Osteocyte (in vitro differentiated cells): ENCODE data around the gene ZNF483. TPM values are rescaled to one million over a fixed set of nuclear protein-coding genes. Genes with fewer than 3 reads are reported as not detected.

ENCODE experiments used
- DNase-seq: peaks from one replicate; pipeline ENCODE4 v3.0.0; 2021; ENCODE audit warnings: mixed read lengths; ENCODE audit not compliant: unreplicated experiment; ENCODE audit errors: extremely low spot score
- H3K27ac Mint-ChIP-seq: one replicate; pipeline ENCODE4 v1.8.0; 2021; ENCODE audit warnings: mild to moderate bottlenecking, mixed read lengths; ENCODE audit not compliant: unreplicated experiment
- H3K27me3 Mint-ChIP-seq: one replicate; pipeline ENCODE4 v1.8.0; 2021; ENCODE audit warnings: mixed read lengths; ENCODE audit not compliant: unreplicated experiment
- H3K36me3 Mint-ChIP-seq: one replicate; pipeline ENCODE4 v1.8.0; 2021; ENCODE audit warnings: mixed read lengths; ENCODE audit not compliant: unreplicated experiment
- H3K4me1 Mint-ChIP-seq: one replicate; pipeline ENCODE4 v1.8.0; 2021; ENCODE audit warnings: mixed read lengths; ENCODE audit not compliant: unreplicated experiment
- H3K4me3 Mint-ChIP-seq: one replicate; pipeline ENCODE4 v1.8.0; 2021; ENCODE audit warnings: mild to moderate bottlenecking, moderate library complexity, mixed read lengths; ENCODE audit not compliant: unreplicated experiment
- H3K9me3 Mint-ChIP-seq: one replicate; pipeline ENCODE4 v1.8.0; 2021; ENCODE audit warnings: mixed read lengths; ENCODE audit not compliant: unreplicated experiment
- CTCF ChIP-seq: fragments of 200-600 bp; sonication (generic); IDR thresholded peaks from 2 replicates; pipeline ENCODE4 v1.5.0; 2021; ENCODE audit warnings: antibody characterized with exemption, mild to moderate bottlenecking, moderate library complexity
- total RNA-seq: library from RNA; stranded (reverse); gene quantifications from 2 replicates; pipeline ENCODE4 v1.2.1, GENCODE V29; 2021

ZNF483 gene
- total RNA-seq, 1 donor from 2014 or later: 5.2 TPM

GRCh38 chr9:111601237-111602018 lies 76.4 kb downstream of the ZNF483 start:
- peaks cover 19% of the 10 kb centered on the region for H3K4me1 Mint-ChIP-seq
- TF ChIP-seq CTCF: no peak
- H3K4me3 Mint-ChIP-seq: no peak overlapping the region
- no peak for DNase-seq
- no peaks in the 10 kb centered on the region for H3K36me3 Mint-ChIP-seq
- peaks cover 3% of the 10 kb centered on the region for H3K27me3 Mint-ChIP-seq
- H3K9me3 Mint-ChIP-seq: peaks cover 6% of the 10 kb centered on the region
- no peak overlapping the region for H3K27ac Mint-ChIP-seq

- no peak for TF ChIP-seq CTCF
- Mint-ChIP-seq H3K27me3 (peaks cover 3% of the 10 kb centered on the region), H3K36me3 (no peaks in the 10 kb centered on the region), H3K27ac (no peak overlapping the region), H3K4me3 (no peak overlapping the region), H3K4me1 (peaks cover 13% of the 10 kb centered on the region), H3K9me3 (no peaks in the 10 kb centered on the region)
- DNase-seq: no peak
These were observed 78.1 kb downstream of the ZNF483 start for GRCh38 chr9:111603041-111603440.

- Mint-ChIP-seq H3K36me3 (no peaks in the 10 kb centered on the region), H3K4me1 (peaks cover 5% of the 10 kb centered on the region), H3K27me3 (peaks cover 4% of the 10 kb centered on the region), H3K9me3 (no peaks in the 10 kb centered on the region), H3K27ac (no peak overlapping the region), H3K4me3 (no peak overlapping the region)
- DNase-seq: no peak
- no peak for TF ChIP-seq CTCF
These were observed 79.2 kb downstream of the ZNF483 start for GRCh38 chr9:111604054-111604615.

DNA sequence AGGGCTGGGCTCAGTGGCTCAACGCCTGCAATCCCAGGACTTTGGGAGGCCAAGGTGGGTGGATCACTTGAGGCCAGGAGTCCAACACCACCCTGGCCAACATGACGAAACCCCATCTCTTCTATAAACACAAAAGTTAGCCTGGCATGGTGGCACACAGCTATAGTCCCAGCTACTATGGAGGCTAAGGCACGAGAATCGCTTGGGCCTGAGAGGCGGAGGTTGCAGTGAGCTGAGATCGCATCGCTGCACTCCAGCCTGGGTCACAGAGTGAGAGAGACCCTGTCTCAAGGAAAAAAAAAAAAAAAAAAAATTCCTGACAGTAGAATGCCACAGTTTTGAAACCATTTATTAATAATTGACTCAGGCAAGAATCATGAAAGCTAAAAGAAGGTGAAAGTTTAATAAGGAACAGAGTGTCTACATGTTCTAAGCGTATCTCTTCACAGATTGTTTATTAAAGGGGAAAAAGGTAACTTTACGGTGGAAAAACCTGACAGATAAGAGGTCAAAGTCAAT lies 80.1 kb downstream of the ZNF483 start:
- Mint-ChIP-seq H3K27ac (no peak overlapping the region), H3K9me3 (no peaks in the 10 kb centered on the region), H3K27me3 (peaks cover 9% of the 10 kb centered on the region), H3K4me1 (no peaks in the 10 kb centered on the region), H3K4me3 (no peak overlapping the region), H3K36me3 (no peaks in the 10 kb centered on the region)
- no peak for DNase-seq
- TF ChIP-seq CTCF: no peak

GRCh38 chr9:111610149-111610548 lies 85.2 kb downstream of the ZNF483 start:
- Mint-ChIP-seq H3K27me3 (peaks cover 34% of the 10 kb centered on the region), H3K4me3 (no peak overlapping the region), H3K4me1 (peaks cover 6% of the 10 kb centered on the region), H3K9me3 (no peaks in the 10 kb centered on the region), H3K27ac (no peak overlapping the region), H3K36me3 (no peaks in the 10 kb centered on the region)
- no peak for DNase-seq
- TF ChIP-seq CTCF: no peak
